SK-N-MC (cell line): ENCODE data around the gene CLIP4.

Experiments used
- DNase-seq: peaks from one replicate; pipeline ENCODE4 v3.0.0-alpha.2; 2011; ENCODE audit warnings: low read depth, low spot score
- H3K27ac ChIP-seq: fragments of 200-600 bp; sonication (generic); 2 replicates; pipeline ENCODE4 v1.5.1; 2016; ENCODE audit warnings: mixed run types
- H3K36me3 ChIP-seq: fragments of 200-600 bp; sonication (generic); 2 replicates; pipeline ENCODE4 v1.6.1; 2017; ENCODE audit warnings: antibody characterized with exemption, low read length, mixed read lengths; ENCODE audit not compliant: insufficient read depth
- H3K4me3 ChIP-seq: fragments of 200-600 bp; sonication (generic); 2 replicates; pipeline ENCODE4 v1.5.1; 2016
- H3K9ac ChIP-seq: fragments of 200-600 bp; sonication (generic); 2 replicates; pipeline ENCODE4 v1.8.0; 2017; ENCODE audit warnings: mixed run types, mixed read lengths; ENCODE audit not compliant: insufficient read length
- H3K9me3 ChIP-seq: fragments of 200-600 bp; sonication (generic); 2 replicates; pipeline ENCODE4 v1.6.1; 2017; ENCODE audit warnings: low read depth, mild to moderate bottlenecking, antibody characterized with exemption, low read length, moderate library complexity, mixed read lengths
- EZH2 ChIP-seq: fragments of 200-600 bp; sonication (generic); IDR thresholded peaks from one replicate; pipeline ENCODE4 v1.6.1; 2017; ENCODE audit warnings: antibody characterized with exemption
- FOXP2 ChIP-seq: optimal IDR thresholded peaks from 2 replicates; pipeline ENCODE3; 2011; ENCODE audit warnings: mild to moderate bottlenecking, moderate library complexity; ENCODE audit not compliant: insufficient read depth; ENCODE audit errors: extremely low read length, control extremely low read depth
- POLR2AphosphoS5 ChIP-seq: IDR thresholded peaks from 2 replicates; pipeline ENCODE4 v1.6.1; 2012; ENCODE audit warnings: mild to moderate bottlenecking, low read depth, low read length, borderline replicate concordance

The CLIP4 gene

GRCh38 chr2:29108225-29108624 is 7.0 kb upstream of the CLIP4 start:
- no peak overlapping the region for H3K4me3 ChIP-seq
- DNase-seq = no peak
- no peaks in the 10 kb centered on the region for H3K9me3 ChIP-seq
- H3K27ac ChIP-seq = no peak overlapping the region
- TF ChIP-seq FOXP2 = no peak
- no peak for TF ChIP-seq EZH2
- no peak for TF ChIP-seq POLR2AphosphoS5
- H3K9ac ChIP-seq = no peak overlapping the region
- H3K36me3 ChIP-seq = no peaks in the 10 kb centered on the region

GRCh38 chr2:29109246-29109645 is 6.0 kb upstream of the CLIP4 start:
- Histone ChIP-seq H3K36me3 (no peaks in the 10 kb centered on the region), H3K27ac (no peak overlapping the region), H3K9me3 (no peaks in the 10 kb centered on the region), H3K9ac (no peak overlapping the region), H3K4me3 (no peak overlapping the region)
- TF ChIP-seq POLR2AphosphoS5 (no peak), FOXP2 (no peak), EZH2 (no peak)
- no peak for DNase-seq

GRCh38 chr2:29110916-29111535 is 4.2 kb upstream of the CLIP4 start:
- no peak for TF ChIP-seq FOXP2
- no peak for TF ChIP-seq EZH2
- TF ChIP-seq POLR2AphosphoS5 = no peak
- Histone ChIP-seq H3K36me3 (no peaks in the 10 kb centered on the region), H3K9me3 (no peaks in the 10 kb centered on the region), H3K4me3 (no peak overlapping the region), H3K9ac (no peak overlapping the region), H3K27ac (no peak overlapping the region)
- DNase-seq = no peak

DNA sequence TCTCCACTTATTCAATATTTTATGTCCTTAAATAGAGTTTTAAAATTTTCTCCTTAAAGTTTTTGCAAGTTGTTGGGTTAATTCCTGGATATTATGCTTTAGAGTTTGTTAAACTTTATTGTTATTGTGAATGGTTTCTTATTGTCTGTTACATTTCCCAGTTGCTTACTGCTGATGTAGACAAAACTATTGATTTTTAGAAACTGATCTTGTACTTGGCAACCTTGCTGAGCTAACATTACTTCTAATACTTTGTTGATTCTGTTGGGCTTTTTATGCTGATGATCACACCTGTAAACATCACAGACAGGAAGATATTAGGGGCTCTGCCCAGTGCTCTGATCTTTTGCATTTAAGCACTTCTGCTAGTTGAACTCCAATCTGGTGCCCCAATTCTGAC is 2.8 kb upstream of the CLIP4 start:
- no peaks in the 10 kb centered on the region for H3K36me3 ChIP-seq
- H3K9ac ChIP-seq = no peak overlapping the region
- DNase-seq = no peak
- TF ChIP-seq FOXP2 (no peak), EZH2 (no peak), POLR2AphosphoS5 (no peak)
- H3K4me3 ChIP-seq = no peak overlapping the region
- no peaks in the 10 kb centered on the region for H3K9me3 ChIP-seq
- H3K27ac ChIP-seq = no peak overlapping the region

- Histone ChIP-seq H3K9ac (no peak overlapping the region), H3K4me3 (no peak overlapping the region), H3K9me3 (no peaks in the 10 kb centered on the region), H3K27ac (no peak overlapping the region), H3K36me3 (no peaks in the 10 kb centered on the region)
- TF ChIP-seq EZH2 (no peak), POLR2AphosphoS5 (no peak), FOXP2 (no peak)
- no peak for DNase-seq
Measured at GRCh38 chr2:29113027-29113686, 2.1 kb upstream of the CLIP4 start.

DNA sequence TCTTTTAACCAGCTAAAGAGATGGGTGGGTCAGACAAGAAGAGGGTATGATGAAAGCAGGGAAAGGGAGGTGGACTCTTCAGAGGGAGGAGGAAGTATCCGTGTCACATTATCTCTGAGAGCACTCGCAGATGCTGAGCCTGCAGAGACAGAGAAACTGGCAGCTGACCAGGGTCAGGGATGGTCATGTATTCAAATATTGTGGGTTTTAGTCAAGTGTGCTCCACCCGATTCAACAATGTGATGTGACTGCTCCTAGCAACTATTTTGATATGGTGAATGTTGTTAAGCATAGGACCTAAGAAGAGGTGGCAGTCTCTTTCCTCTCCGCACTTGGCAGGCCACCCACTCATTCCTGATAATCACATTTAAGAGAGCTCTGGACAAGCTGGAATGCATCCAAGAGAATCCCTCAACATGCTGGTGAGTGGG is 1.3 kb upstream of the CLIP4 start:
- H3K9ac ChIP-seq = no peak overlapping the region
- no peak for TF ChIP-seq FOXP2
- TF ChIP-seq EZH2 = no peak
- no peak for TF ChIP-seq POLR2AphosphoS5
- no peak overlapping the region for H3K27ac ChIP-seq
- no peaks in the 10 kb centered on the region for H3K9me3 ChIP-seq
- no peak overlapping the region for H3K4me3 ChIP-seq
- DNase-seq = no peak
- H3K36me3 ChIP-seq = no peaks in the 10 kb centered on the region

DNA sequence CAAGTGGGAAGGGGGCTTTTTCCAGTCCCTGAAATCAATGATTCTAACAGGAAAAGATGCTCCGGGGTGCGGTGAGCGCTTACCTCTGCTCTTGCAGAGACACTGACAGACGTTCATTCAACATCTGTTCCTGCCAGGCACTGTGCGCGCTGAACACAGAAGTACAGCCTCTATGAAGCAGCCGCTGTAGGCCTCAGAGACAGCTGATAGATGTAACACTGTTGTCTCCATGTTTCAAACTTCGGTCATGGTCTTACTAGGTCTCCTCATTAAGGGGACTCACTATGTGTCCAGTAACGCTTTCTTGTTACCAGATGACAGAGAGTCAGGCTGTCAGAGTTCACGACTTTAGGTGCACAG is 649 bp upstream of the CLIP4 start:
- no peak for TF ChIP-seq EZH2
- TF ChIP-seq FOXP2 = no peak
- no peak for TF ChIP-seq POLR2AphosphoS5
- Histone ChIP-seq H3K27ac (no peak overlapping the region), H3K4me3 (peak overlapping the region; percentile 77), H3K9ac (no peak overlapping the region), H3K9me3 (no peaks in the 10 kb centered on the region), H3K36me3 (no peaks in the 10 kb centered on the region)
- DNase-seq = no peak

DNA sequence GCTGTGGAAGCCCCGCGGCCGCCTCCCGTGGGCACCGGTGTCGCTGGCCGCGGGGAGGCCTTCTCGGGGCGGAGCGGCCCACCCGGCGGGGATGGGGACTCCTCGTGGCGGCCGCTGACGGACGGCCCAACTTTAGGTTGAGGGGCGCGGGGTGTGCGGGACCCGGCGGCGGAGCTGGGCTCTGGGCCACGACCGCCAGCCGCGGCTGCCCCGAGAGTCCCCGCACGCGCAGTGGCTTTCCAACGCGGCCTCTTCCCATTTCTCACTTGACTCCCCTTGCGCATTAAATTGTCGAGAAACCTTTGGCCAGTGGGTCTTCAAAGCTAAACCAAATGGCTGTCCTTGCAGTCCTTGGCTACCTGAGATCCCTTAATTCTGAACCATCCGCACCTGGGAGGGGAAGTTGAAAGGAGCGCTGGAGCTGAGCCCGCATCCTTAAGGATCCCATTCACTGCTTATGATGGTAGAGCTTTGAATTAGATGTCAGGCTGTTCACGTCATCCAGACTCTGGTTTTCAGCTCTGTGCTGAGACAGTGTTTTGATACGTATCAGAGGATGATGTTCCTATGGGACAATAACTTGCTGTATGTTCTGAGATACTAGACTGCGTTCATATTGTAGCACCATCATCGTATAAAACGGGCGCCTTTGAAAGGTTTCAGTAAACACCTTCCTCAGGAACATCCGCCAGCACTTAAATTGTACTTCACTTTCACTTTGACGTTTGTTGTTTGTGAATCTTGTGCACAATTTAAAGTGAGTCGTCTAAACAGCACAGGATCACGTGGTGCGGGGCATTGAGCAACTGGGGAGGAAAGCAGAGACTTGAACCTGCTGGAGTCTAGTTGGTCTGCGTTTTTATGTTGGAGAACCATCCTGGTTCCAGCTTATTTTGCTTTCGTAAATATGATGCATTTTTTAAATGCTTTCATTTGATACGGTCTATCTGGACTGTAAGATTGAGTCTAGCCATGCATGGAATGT is 874 bp downstream of the CLIP4 start:
- H3K9ac ChIP-seq = peak overlapping the region; percentile 73
- DNase-seq = peak; percentile 34
- no peaks in the 10 kb centered on the region for H3K9me3 ChIP-seq
- no peaks in the 10 kb centered on the region for H3K36me3 ChIP-seq
- H3K4me3 ChIP-seq = peak overlapping the region; percentile 85
- 0 out of 2 replicates have a peak overlapping the region, but pooled peaks have one; percentile 3 for H3K27ac ChIP-seq
- TF ChIP-seq FOXP2 (no peak), POLR2AphosphoS5 (0 out of 2 replicates have a peak, but pooled peaks have one; percentile 24)
